ENCODE results near the gene PLEKHA7. TPM values are rescaled to one million over a fixed set of nuclear protein-coding genes. Genes with fewer than 3 reads are reported as not detected.

PLEKHA7 gene
- total and polyA plus RNA-seq, 5 donors from 2014 or later, result 0.48 to 1.8 (median 0.73) TPM

- no peaks in the 10 kb centered on the region for H3K4me1 ChIP-seq (ENCODE audit: control insufficient read depth, insufficient read depth, low read length, poor library complexity, severe bottlenecking)
- H3K27me3 ChIP-seq (ENCODE audit: control insufficient read depth, insufficient read depth, low read length), result no peaks in the 10 kb centered on the region
- H3K4me3 ChIP-seq (ENCODE audit: low read depth, low read length), result no peak overlapping the region
- Mint-ChIP-seq H3K27ac (no peak overlapping the region), H3K4me1 (no peaks in the 10 kb centered on the region), H3K36me3 (no peaks in the 10 kb centered on the region), H3K9me3 (peaks cover 0 to 2% (median 0%) of the 10 kb centered on the region in 7 donors), H3K4me3 (no peak overlapping the region), H3K27me3 (no peaks in the 10 kb centered on the region)
- H3K9me3 ChIP-seq (ENCODE audit: control insufficient read depth in 2 of 2, low read length in 2 of 2), result no peaks in the 10 kb centered on the region
- no peaks in the 10 kb centered on the region for H3K36me3 ChIP-seq (ENCODE audit: control insufficient read depth, insufficient read depth, low read length)
- ATAC-seq (ENCODE audit: low read depth in 2 of 2) (no peak), DNase-seq (no peak)
- no peak overlapping the region for H3K27ac ChIP-seq (ENCODE audit: insufficient read depth, low read length, poor library complexity, severe bottlenecking)
Observed at GRCh38 chr11:16839821-16840220, 174.4 kb downstream of the PLEKHA7 start.

- Histone ChIP-seq H3K9me3 (ENCODE audit: control insufficient read depth in 2 of 2, low read length in 2 of 2) (no peaks in the 10 kb centered on the region), H3K4me3 (ENCODE audit: low read depth, low read length) (no peak overlapping the region), H3K27me3 (ENCODE audit: control insufficient read depth, insufficient read depth, low read length) (no peaks in the 10 kb centered on the region), H3K36me3 (ENCODE audit: control insufficient read depth, insufficient read depth, low read length) (no peaks in the 10 kb centered on the region), H3K4me1 (ENCODE audit: control insufficient read depth, insufficient read depth, low read length, poor library complexity, severe bottlenecking) (no peaks in the 10 kb centered on the region), H3K27ac (ENCODE audit: insufficient read depth, low read length, poor library complexity, severe bottlenecking) (no peak overlapping the region)
- Mint-ChIP-seq H3K9me3 (peaks cover 0 to 2% (median 0%) of the 10 kb centered on the region in 7 donors), H3K4me1 (no peaks in the 10 kb centered on the region), H3K4me3 (no peak overlapping the region), H3K27me3 (no peaks in the 10 kb centered on the region), H3K36me3 (no peaks in the 10 kb centered on the region), H3K27ac (no peak overlapping the region)
- DNase-seq (no peak), ATAC-seq (ENCODE audit: low read depth in 2 of 2) (no peak)
Observed at GRCh38 chr11:16834384-16834783, 179.8 kb downstream of the PLEKHA7 start.

- H3K27ac Mint-ChIP-seq, result no peak overlapping the region
- H3K9me3 Mint-ChIP-seq, result peaks cover 0 to 2% (median 0%) of the 10 kb centered on the region in 7 donors
- Histone ChIP-seq H3K9me3 (ENCODE audit: control insufficient read depth in 2 of 2, low read length in 2 of 2) (no peaks in the 10 kb centered on the region), H3K4me3 (ENCODE audit: low read depth, low read length) (no peak overlapping the region), H3K4me1 (ENCODE audit: control insufficient read depth, insufficient read depth, low read length, poor library complexity, severe bottlenecking) (no peaks in the 10 kb centered on the region), H3K27ac (ENCODE audit: insufficient read depth, low read length, poor library complexity, severe bottlenecking) (no peak overlapping the region), H3K36me3 (ENCODE audit: control insufficient read depth, insufficient read depth, low read length) (no peaks in the 10 kb centered on the region), H3K27me3 (ENCODE audit: control insufficient read depth, insufficient read depth, low read length) (no peaks in the 10 kb centered on the region)
- ATAC-seq (ENCODE audit: low read depth in 2 of 2) (no peak), DNase-seq (no peak)
- no peaks in the 10 kb centered on the region for H3K36me3 Mint-ChIP-seq
- no peaks in the 10 kb centered on the region for H3K27me3 Mint-ChIP-seq
- H3K4me1 Mint-ChIP-seq, result no peaks in the 10 kb centered on the region
- H3K4me3 Mint-ChIP-seq, result no peak overlapping the region
Observed at GRCh38 chr11:16833026-16833425, 181.2 kb downstream of the PLEKHA7 start.

- Histone ChIP-seq H3K27ac (ENCODE audit: insufficient read depth, low read length, poor library complexity, severe bottlenecking) (no peak overlapping the region), H3K27me3 (ENCODE audit: control insufficient read depth, insufficient read depth, low read length) (no peaks in the 10 kb centered on the region), H3K4me1 (ENCODE audit: control insufficient read depth, insufficient read depth, low read length, poor library complexity, severe bottlenecking) (no peaks in the 10 kb centered on the region), H3K4me3 (ENCODE audit: low read depth, low read length) (no peak overlapping the region), H3K36me3 (ENCODE audit: control insufficient read depth, insufficient read depth, low read length) (no peaks in the 10 kb centered on the region), H3K9me3 (ENCODE audit: control insufficient read depth in 2 of 2, low read length in 2 of 2) (no peaks in the 10 kb centered on the region)
- H3K4me3 Mint-ChIP-seq, result no peak overlapping the region
- H3K4me1 Mint-ChIP-seq, result no peaks in the 10 kb centered on the region
- H3K27me3 Mint-ChIP-seq, result no peaks in the 10 kb centered on the region
- H3K27ac Mint-ChIP-seq, result no peak overlapping the region
- H3K9me3 Mint-ChIP-seq, result peaks cover 0 to 2% (median 0%) of the 10 kb centered on the region in 7 donors
- DNase-seq (no peak), ATAC-seq (ENCODE audit: low read depth in 2 of 2) (no peak)
- no peaks in the 10 kb centered on the region for H3K36me3 Mint-ChIP-seq
Observed at GRCh38 chr11:16832193-16832539, 182.0 kb downstream of the PLEKHA7 start.

GRCh38 chr11:16831316-16832192 is 182.7 kb downstream of the PLEKHA7 start:
- DNase-seq (no peak), ATAC-seq (ENCODE audit: low read depth in 2 of 2) (no peak)
- no peak overlapping the region for H3K27ac Mint-ChIP-seq
- Histone ChIP-seq H3K36me3 (ENCODE audit: control insufficient read depth, insufficient read depth, low read length) (no peaks in the 10 kb centered on the region), H3K4me3 (ENCODE audit: low read depth, low read length) (no peak overlapping the region), H3K4me1 (ENCODE audit: control insufficient read depth, insufficient read depth, low read length, poor library complexity, severe bottlenecking) (no peaks in the 10 kb centered on the region), H3K9me3 (ENCODE audit: control insufficient read depth in 2 of 2, low read length in 2 of 2) (no peaks in the 10 kb centered on the region), H3K27ac (ENCODE audit: insufficient read depth, low read length, poor library complexity, severe bottlenecking) (no peak overlapping the region), H3K27me3 (ENCODE audit: control insufficient read depth, insufficient read depth, low read length) (no peaks in the 10 kb centered on the region)
- H3K36me3 Mint-ChIP-seq, result no peaks in the 10 kb centered on the region
- H3K4me3 Mint-ChIP-seq, result no peak overlapping the region
- no peaks in the 10 kb centered on the region for H3K9me3 Mint-ChIP-seq
- no peaks in the 10 kb centered on the region for H3K27me3 Mint-ChIP-seq
- H3K4me1 Mint-ChIP-seq, result no peaks in the 10 kb centered on the region

- no peaks in the 10 kb centered on the region for H3K27me3 Mint-ChIP-seq
- H3K4me1 Mint-ChIP-seq, result no peaks in the 10 kb centered on the region
- Histone ChIP-seq H3K27ac (ENCODE audit: insufficient read depth, low read length, poor library complexity, severe bottlenecking) (no peak overlapping the region), H3K4me3 (ENCODE audit: low read depth, low read length) (no peak overlapping the region), H3K27me3 (ENCODE audit: control insufficient read depth, insufficient read depth, low read length) (no peaks in the 10 kb centered on the region), H3K36me3 (ENCODE audit: control insufficient read depth, insufficient read depth, low read length) (no peaks in the 10 kb centered on the region), H3K4me1 (ENCODE audit: control insufficient read depth, insufficient read depth, low read length, poor library complexity, severe bottlenecking) (no peaks in the 10 kb centered on the region), H3K9me3 (ENCODE audit: control insufficient read depth in 2 of 2, low read length in 2 of 2) (no peaks in the 10 kb centered on the region)
- H3K4me3 Mint-ChIP-seq, result no peak overlapping the region
- H3K36me3 Mint-ChIP-seq, result no peaks in the 10 kb centered on the region
- ATAC-seq (ENCODE audit: low read depth in 2 of 2) (no peak), DNase-seq (no peak)
- H3K27ac Mint-ChIP-seq, result no peak overlapping the region
- H3K9me3 Mint-ChIP-seq, result no peaks in the 10 kb centered on the region
Observed at GRCh38 chr11:16827139-16827538, 187.1 kb downstream of the PLEKHA7 start.

- no peaks in the 10 kb centered on the region for H3K9me3 Mint-ChIP-seq
- no peaks in the 10 kb centered on the region for H3K27me3 ChIP-seq (ENCODE audit: control insufficient read depth, insufficient read depth, low read length)
- no peaks in the 10 kb centered on the region for H3K27me3 Mint-ChIP-seq
- DNase-seq (no peak), ATAC-seq (ENCODE audit: low read depth in 2 of 2) (no peak)
- no peak overlapping the region for H3K27ac ChIP-seq (ENCODE audit: insufficient read depth, low read length, poor library complexity, severe bottlenecking)
- H3K36me3 Mint-ChIP-seq, result no peaks in the 10 kb centered on the region
- no peaks in the 10 kb centered on the region for H3K36me3 ChIP-seq (ENCODE audit: control insufficient read depth, insufficient read depth, low read length)
- peak overlapping the region in 1 of 3 donors; percentile 2 for H3K27ac Mint-ChIP-seq
- no peaks in the 10 kb centered on the region for H3K4me1 ChIP-seq (ENCODE audit: control insufficient read depth, insufficient read depth, low read length, poor library complexity, severe bottlenecking)
- no peaks in the 10 kb centered on the region for H3K4me1 Mint-ChIP-seq
- H3K9me3 ChIP-seq (ENCODE audit: control insufficient read depth in 2 of 2, low read length in 2 of 2), result no peaks in the 10 kb centered on the region
- H3K4me3 Mint-ChIP-seq, result no peak overlapping the region
- no peak overlapping the region for H3K4me3 ChIP-seq (ENCODE audit: low read depth, low read length)
Observed at GRCh38 chr11:16825968-16826367, 188.2 kb downstream of the PLEKHA7 start.

GRCh38 chr11:16825101-16825500 is 189.1 kb downstream of the PLEKHA7 start:
- no peak overlapping the region for H3K27ac Mint-ChIP-seq
- no peak for ATAC-seq (ENCODE audit: low read depth in 2 of 2)
- no peaks in the 10 kb centered on the region for H3K27me3 Mint-ChIP-seq

More at GRCh38 chr11:16825101-16825500, 189.1 kb downstream of the PLEKHA7 start:
- H3K9me3 ChIP-seq (ENCODE audit: control insufficient read depth in 2 of 2, low read length in 2 of 2), result no peaks in the 10 kb centered on the region
- no peak overlapping the region for H3K27ac ChIP-seq (ENCODE audit: insufficient read depth, low read length, poor library complexity, severe bottlenecking)
- DNase-seq, result no peak
- Mint-ChIP-seq H3K36me3 (no peaks in the 10 kb centered on the region), H3K4me1 (peaks cover 0 to 1% (median 0%) of the 10 kb centered on the region in 4 donors), H3K9me3 (no peaks in the 10 kb centered on the region), H3K4me3 (no peak overlapping the region)
- H3K4me3 ChIP-seq (ENCODE audit: low read depth, low read length), result no peak overlapping the region
- no peaks in the 10 kb centered on the region for H3K36me3 ChIP-seq (ENCODE audit: control insufficient read depth, insufficient read depth, low read length)
- peaks cover 3% of the 10 kb centered on the region for H3K4me1 ChIP-seq (ENCODE audit: control insufficient read depth, insufficient read depth, low read length, poor library complexity, severe bottlenecking)
- H3K27me3 ChIP-seq (ENCODE audit: control insufficient read depth, insufficient read depth, low read length), result no peaks in the 10 kb centered on the region
